ENCODE measurements around the gene ZNF777. TPM values are rescaled to one million over a fixed set of nuclear protein-coding genes. Genes with fewer than 3 reads are reported as not detected.

Gene ZNF777
- total RNA-seq, 1 donor from 2014 or later, result 4.3 TPM

- DNase-seq (ENCODE audit: low spot score), result no peak
Measured at GRCh38 chr7:149477494-149478443, 16.9 kb upstream of the ZNF777 start.

GRCh38 chr7:149476791-149477190 is 15.9 kb upstream of the ZNF777 start:
- DNase-seq (ENCODE audit: low spot score), result no peak

DNA sequence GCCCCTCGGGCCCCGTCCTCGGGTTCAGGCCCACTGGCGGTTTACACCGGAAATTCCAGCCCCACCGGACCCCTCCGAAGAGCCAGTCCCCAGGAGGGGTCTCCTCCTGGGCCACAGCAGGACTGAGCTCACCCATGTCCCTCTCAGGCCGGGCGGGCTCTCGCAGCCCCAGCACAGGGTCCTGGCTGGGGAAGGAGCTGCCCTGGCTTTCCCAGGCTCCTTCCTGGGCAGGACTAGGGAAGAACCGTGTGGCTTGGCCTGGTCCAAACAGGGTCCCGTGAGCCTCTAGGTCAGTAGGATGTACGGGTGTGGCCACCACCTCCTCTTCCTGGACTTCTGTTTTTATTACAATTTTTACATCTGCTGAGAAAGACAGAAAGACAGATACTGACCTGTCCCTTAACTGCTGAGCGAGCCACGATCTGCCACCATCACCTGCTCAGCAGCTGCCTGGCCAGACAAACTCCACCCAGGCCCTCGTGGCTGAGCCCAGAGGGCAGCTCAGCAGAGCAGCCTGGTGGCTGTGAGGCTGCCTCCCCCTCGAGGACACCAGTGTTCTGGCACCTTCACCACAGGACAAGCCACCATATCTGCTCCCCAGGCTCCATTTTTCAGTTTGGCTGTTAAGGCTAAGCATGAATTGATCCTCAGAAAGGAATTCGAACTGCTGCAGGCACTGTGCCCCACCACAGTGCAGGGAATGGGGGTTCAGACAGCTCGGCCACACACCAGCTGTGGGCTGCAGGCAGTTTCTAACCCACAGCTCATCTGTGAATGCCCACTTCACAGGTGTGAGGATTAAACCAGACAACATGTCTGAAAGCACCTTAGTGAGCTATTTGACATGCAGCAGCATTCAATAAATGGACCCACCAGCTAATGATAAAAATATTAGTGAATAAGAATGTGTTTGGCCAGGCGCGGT is 14.5 kb upstream of the ZNF777 start:
- no peak for DNase-seq (ENCODE audit: low spot score)

- no peak for DNase-seq (ENCODE audit: low spot score)
Measured at GRCh38 chr7:149474309-149475120, 13.7 kb upstream of the ZNF777 start.

DNA sequence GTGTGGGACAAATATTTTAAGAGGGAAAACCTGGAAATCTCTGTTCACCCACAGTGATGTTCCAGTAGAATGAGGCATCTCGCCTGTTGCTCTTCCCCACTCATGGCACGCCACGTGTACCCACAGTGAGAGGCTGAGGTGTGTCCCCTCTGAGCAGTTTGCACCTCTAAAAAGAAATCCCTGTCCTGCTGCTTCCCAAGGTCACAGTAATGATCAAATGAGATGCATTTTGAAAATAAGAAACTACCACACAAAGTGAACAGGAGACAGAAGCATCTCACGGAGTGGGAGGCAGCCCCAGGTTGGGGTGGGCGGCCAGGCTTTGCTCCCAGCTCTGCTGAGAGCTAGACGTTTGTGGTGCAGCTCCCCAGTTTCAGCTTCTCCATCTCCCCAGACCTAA is 12.4 kb upstream of the ZNF777 start:
- no peak for DNase-seq (ENCODE audit: low spot score)

DNA sequence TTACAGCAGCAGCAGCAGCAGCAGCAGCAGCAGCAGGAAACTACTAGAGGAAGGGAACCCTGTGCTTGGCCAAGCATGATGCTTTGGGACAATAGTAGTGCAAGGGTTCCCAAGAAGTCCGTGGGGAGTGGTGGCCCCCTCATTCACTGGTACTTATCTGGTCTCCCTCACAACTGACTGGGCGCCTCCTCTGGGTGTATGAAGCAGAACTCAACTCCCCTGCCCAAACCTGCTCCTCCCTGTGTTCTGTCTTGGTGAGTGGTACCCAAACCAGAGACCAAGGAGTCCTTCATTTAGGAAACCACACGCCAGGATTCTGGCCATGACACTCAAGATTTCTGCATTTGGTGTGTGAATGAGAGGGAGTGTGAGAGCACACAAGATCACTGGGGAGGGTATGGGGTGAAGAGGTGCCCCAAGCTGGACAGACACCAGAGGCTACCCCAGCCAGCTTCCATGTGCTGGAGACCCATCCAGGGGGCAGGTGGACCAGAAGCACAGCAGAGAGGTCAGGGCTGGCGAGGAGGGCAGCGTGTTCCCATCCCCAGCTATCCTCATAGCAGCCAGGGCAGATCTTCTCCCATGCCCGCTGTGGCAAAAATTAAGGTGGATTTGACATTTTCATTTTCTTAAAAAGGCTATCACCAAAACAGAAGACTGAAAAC is 10.6 kb upstream of the ZNF777 start:
- no peak for DNase-seq (ENCODE audit: low spot score)

DNA sequence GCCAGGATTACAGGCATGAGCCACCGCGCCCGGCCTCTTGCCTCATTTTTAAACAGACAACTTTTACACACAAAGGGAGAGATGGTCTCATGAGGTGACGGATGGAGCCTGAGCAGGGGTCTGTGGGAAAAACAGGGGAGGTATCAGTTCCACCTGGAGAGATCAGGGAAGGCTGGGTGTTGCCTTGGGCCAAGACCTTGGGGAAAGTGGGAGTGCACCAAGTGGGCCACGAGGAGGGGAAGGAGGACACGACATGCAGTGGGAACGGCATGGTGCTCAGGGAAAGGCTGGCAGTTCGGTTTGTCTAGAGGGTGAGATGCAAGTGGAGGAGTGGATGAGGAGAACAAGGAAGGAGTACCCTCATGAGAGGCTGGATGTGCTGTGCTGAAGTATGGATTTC is 8.9 kb upstream of the ZNF777 start:
- no peak for DNase-seq (ENCODE audit: low spot score)

GRCh38 chr7:149468208-149468607 is 7.3 kb upstream of the ZNF777 start:
- DNase-seq (ENCODE audit: low spot score), result no peak

DNA sequence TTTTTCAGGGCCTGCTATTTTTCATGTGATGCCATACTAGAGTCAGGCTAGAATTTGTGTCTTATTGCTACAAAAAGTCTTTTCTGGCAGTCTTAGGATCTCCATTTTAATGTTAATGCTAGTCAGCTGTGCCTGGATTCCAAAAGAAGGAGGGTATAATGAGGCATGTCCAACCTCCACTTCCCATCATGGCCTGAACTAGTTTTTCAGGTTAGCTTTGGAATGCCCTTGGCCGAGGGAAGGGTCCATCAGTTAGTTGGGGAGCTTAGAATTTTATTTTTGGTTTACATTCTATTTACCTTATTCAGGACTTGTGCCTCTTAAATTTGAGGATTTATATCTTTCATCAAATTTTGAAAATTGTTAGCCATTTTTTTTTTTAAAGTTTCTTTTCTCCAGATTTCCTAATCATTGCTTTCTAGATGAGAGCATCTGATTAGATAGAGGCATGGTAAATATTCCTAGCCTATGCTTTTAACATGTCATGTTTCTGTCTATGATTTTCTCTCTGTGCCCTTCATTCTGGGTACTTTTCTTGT is 6.5 kb upstream of the ZNF777 start:
- DNase-seq (ENCODE audit: low spot score), result no peak

- DNase-seq (ENCODE audit: low spot score), result no peak
Measured at GRCh38 chr7:149466364-149466763, 5.5 kb upstream of the ZNF777 start.

- no peak for DNase-seq (ENCODE audit: low spot score)
Measured at GRCh38 chr7:149463500-149464161, 2.8 kb upstream of the ZNF777 start.

DNA sequence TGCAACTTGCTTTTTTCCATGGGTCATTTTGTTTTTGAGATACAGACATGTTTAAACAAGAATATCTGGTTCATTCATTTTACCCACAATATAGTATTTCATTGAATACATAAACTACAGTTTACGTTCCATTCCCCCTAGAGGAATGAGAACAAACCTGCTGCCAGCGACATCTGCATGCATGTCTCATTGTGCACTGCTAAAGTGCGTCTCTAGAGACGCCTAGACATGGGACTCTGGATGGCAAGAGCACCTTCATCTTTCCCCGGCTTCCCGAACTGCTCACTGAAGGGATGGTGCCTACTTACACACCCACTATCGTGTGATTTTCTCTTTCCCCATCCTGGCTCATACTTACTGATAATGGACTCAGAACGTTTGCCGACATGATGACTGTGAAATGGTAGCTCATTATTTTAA is 1.2 kb upstream of the ZNF777 start:
- no peak for DNase-seq (ENCODE audit: low spot score)

GRCh38 chr7:149459540-149460452 is 1.1 kb downstream of the ZNF777 start:
- no peak for DNase-seq (ENCODE audit: low spot score)

GRCh38 chr7:149459201-149459539 is 1.7 kb downstream of the ZNF777 start:
- no peak for DNase-seq (ENCODE audit: low spot score)

GRCh38 chr7:149458235-149458634 is 2.6 kb downstream of the ZNF777 start:
- no peak for DNase-seq (ENCODE audit: low spot score)

DNA sequence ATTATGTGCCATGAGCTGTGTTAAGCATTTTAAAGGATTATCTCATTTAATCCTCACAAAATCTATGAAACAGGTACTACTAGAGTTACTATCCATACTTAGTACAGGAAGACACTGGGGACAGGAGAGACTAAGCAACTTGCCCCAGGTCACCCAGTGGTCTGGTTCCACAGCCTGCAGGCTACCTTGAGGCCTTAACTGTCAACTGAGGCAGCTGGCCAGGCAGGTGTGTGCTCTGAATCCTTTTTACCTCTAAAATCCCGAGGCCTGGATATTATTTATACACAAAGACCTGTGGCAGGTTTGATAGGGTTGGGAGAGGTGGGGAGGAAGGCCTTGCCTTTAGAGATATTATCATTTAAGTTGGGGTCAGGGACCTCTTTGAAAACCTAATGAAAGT is 3.1 kb downstream of the ZNF777 start:
- DNase-seq (ENCODE audit: low spot score), result no peak

- no peak for DNase-seq (ENCODE audit: low spot score)
Measured at GRCh38 chr7:149456506-149457421, 4.1 kb downstream of the ZNF777 start.

All from umbilical cord (tissue), 2 donors.